Measurements from ENCODE around the gene POR. TPM values are rescaled to one million over a fixed set of nuclear protein-coding genes. Genes with fewer than 3 reads are reported as not detected.
A peak's percentile ranks its signal among the peaks of the same experiment; 100 is the strongest.
"Not testable (repeated sequence)": the region's sequence is repeated elsewhere in the genome, so short reads cannot be mapped to it uniquely, and the experiment has no call there.

The POR gene
- total RNA-seq, 5 donors from 2014 or later (not counting 1 experiment from before 2014, with no cell fraction given) = 41.1 to 83.3 (median 58.8) TPM

GRCh38 chr7:76020031-76020714 is 105.2 kb downstream of the POR start:
- no peaks in the 10 kb centered on the region for H3K27me3 ChIP-seq (replicated peaks in 1 of 2; ENCODE audit: control insufficient read depth in 2 of 2, extremely low read depth in 1 of 2, insufficient read depth in 2 of 2, low read length in 1 of 2)
- DNase-seq = peak; percentile 12 to 87 (median 61)
- H3K9me3 Mint-ChIP-seq = no peaks in the 10 kb centered on the region
- ChIA-PET CTCF (interaction anchor here (0.5 to 2.6 kb wide), 22 partner anchors 10 to 267 kb away, joined by 3 to 29 read pairs (median 4); no protein-coding TSS in a partner anchor), POLR2A (interaction anchor here in 1 of 2 donors (0.6 kb wide), 1 partner anchor 152 kb away, joined by 4 read pairs; no protein-coding TSS in a partner anchor)
- 48% methylated on average over 6 of the region's 6 CpGs for WGBS (ENCODE audit: insufficient coverage)
- H3K36me3 ChIP-seq (ENCODE audit: control insufficient read depth in 2 of 2, extremely low read depth in 1 of 2, insufficient read depth in 1 of 2, low read length in 1 of 2) = peaks cover 8 to 18% of the 10 kb centered on the region in 2 donors
- peak; percentile 50 to 65 (median 56) for ATAC-seq (replicated peaks in 1 of 4)
- no peak overlapping the region for H3K4me3 Mint-ChIP-seq
- H3K27ac Mint-ChIP-seq = no peak overlapping the region
- no peak overlapping the region for H3K4me3 ChIP-seq (ENCODE audit: control insufficient read depth in 1 of 2, extremely low read depth in 1 of 2, low read length in 1 of 2)
- H3K4me1 Mint-ChIP-seq = peaks cover 0 to 15% (median 11%) of the 10 kb centered on the region in 3 donors
- no peaks in the 10 kb centered on the region for H3K9me3 ChIP-seq
- peaks cover 4 to 11% of the 10 kb centered on the region in 2 experiments for H3K4me1 ChIP-seq (ENCODE audit: control insufficient read depth in 1 of 2, extremely low read depth in 1 of 2, insufficient read depth in 2 of 2, low read length in 2 of 2)
- H3K27me3 Mint-ChIP-seq = no peaks in the 10 kb centered on the region
- no peak overlapping the region for H3K27ac ChIP-seq (ENCODE audit: low read length)
- peaks cover 38% of the 10 kb centered on the region for H3K36me3 Mint-ChIP-seq

DNA sequence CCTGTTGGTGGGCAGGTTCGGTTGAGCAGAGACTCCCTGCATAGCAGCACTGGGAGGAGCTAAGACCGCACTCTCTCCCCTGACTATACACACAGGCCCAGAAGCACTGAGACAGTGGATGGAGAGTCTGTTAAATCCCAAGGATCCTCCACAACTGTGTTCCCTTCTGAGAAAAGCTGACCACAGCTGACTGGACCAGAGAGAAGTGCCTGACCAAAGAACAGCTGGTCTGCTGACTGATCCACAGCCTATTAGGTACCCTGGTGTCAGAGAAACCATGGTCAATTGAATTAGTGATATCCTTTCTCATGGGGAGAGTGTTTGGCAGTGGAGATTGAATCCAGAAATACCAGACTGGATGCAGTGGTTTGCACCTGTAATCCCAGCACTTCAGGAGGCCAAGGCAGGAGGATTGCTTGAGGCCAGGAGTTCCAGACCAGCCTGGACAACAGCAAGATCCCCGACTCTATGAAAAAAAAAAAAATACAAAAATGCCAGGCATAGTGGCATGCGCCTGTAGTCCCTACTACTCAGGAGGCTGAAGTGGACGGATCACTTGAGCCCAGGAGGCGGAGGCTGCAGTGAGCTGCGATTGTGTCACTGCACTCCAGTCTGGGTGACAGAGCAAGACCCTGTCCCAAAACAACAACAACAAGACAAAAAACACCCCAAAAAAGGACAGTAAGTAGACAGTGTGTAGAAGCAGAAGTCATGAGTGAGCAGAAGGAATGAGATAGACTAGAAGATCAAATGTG is 107.2 kb downstream of the POR start:
- Mint-ChIP-seq H3K9me3 (no peaks in the 10 kb centered on the region), H3K4me3 (no peak overlapping the region), H3K4me1 (peaks cover 0 to 15% (median 10%) of the 10 kb centered on the region in 3 donors), H3K27ac (no peak overlapping the region), H3K27me3 (no peaks in the 10 kb centered on the region), H3K36me3 (peaks cover 29% of the 10 kb centered on the region)
- peaks cover 10 to 18% of the 10 kb centered on the region in 2 donors for H3K36me3 ChIP-seq (ENCODE audit: control insufficient read depth in 2 of 2, extremely low read depth in 1 of 2, insufficient read depth in 1 of 2, low read length in 1 of 2)
- WGBS (ENCODE audit: insufficient coverage) = 100% methylated on average over 3 of the region's 7 CpGs
- peaks cover 4 to 11% of the 10 kb centered on the region in 2 experiments for H3K4me1 ChIP-seq (ENCODE audit: control insufficient read depth in 1 of 2, extremely low read depth in 1 of 2, insufficient read depth in 2 of 2, low read length in 2 of 2)
- H3K27ac ChIP-seq (ENCODE audit: low read length) = no peak overlapping the region
- H3K27me3 ChIP-seq (replicated peaks in 1 of 2; ENCODE audit: control insufficient read depth in 2 of 2, extremely low read depth in 1 of 2, insufficient read depth in 2 of 2, low read length in 1 of 2) = no peaks in the 10 kb centered on the region
- no peak overlapping the region for H3K4me3 ChIP-seq (ENCODE audit: control insufficient read depth in 1 of 2, extremely low read depth in 1 of 2, low read length in 1 of 2)
- no peak for DNase-seq
- H3K9me3 ChIP-seq = no peaks in the 10 kb centered on the region
- ChIA-PET POLR2A (interaction anchor here in 1 of 2 donors (0.6 kb wide), 1 partner anchor 244 kb away, joined by 12 read pairs; no protein-coding TSS in a partner anchor), CTCF (interaction anchor here in 1 of 2 donors (1.0 kb wide), 1 partner anchor 161 kb away, joined by 3 read pairs; no protein-coding TSS in a partner anchor)
- no peak for ATAC-seq (replicated peaks in 1 of 4)

DNA sequence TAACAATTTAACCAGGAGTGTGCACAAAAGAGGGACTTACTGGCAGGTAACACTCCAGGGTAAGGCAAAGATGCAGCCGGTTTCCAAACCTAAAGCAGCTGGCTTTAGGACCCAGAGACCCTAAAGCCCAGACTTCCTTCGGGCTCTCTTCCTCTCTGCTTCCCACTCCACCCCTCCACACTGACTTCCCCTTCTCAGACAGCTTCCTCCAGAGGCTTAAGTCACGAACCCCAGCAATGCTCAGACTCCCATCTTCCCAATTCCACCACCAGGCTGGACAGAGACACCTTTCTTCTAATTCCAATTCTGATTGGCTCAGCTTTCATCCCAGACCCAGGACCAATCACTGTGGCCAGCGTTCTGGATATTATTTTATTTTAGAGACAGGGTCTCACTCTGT is 108.0 kb downstream of the POR start:
- Mint-ChIP-seq H3K27ac (no peak overlapping the region), H3K27me3 (no peaks in the 10 kb centered on the region), H3K4me3 (no peak overlapping the region), H3K4me1 (peaks cover 0 to 15% (median 10%) of the 10 kb centered on the region in 3 donors), H3K36me3 (peaks cover 25% of the 10 kb centered on the region), H3K9me3 (no peaks in the 10 kb centered on the region)
- CTCF ChIA-PET = interaction anchor here in 1 of 2 donors (1.0 kb wide), 1 partner anchor 161 kb away, joined by 3 read pairs; no protein-coding TSS in a partner anchor
- no peak for DNase-seq
- no peak for ATAC-seq (replicated peaks in 1 of 4)
- POLR2A ChIA-PET = no interaction called here
- no peak overlapping the region for H3K27ac ChIP-seq (ENCODE audit: low read length)
- H3K36me3 ChIP-seq (ENCODE audit: control insufficient read depth in 2 of 2, extremely low read depth in 1 of 2, insufficient read depth in 1 of 2, low read length in 1 of 2) = peaks cover 10 to 18% of the 10 kb centered on the region in 2 donors
- H3K4me3 ChIP-seq (ENCODE audit: control insufficient read depth in 1 of 2, extremely low read depth in 1 of 2, low read length in 1 of 2) = no peak overlapping the region
- H3K9me3 ChIP-seq = no peaks in the 10 kb centered on the region
- peaks cover 4 to 11% of the 10 kb centered on the region in 2 experiments for H3K4me1 ChIP-seq (ENCODE audit: control insufficient read depth in 1 of 2, extremely low read depth in 1 of 2, insufficient read depth in 2 of 2, low read length in 2 of 2)
- WGBS (ENCODE audit: insufficient coverage) = 71% methylated on average over 3 of the region's 4 CpGs
- no peaks in the 10 kb centered on the region for H3K27me3 ChIP-seq (replicated peaks in 1 of 2; ENCODE audit: control insufficient read depth in 2 of 2, extremely low read depth in 1 of 2, insufficient read depth in 2 of 2, low read length in 1 of 2)

- CTCF ChIA-PET; H3K4me3 Mint-ChIP-seq; H3K27me3 ChIP-seq (replicated peaks in 1 of 2; ENCODE audit: control insufficient read depth in 2 of 2, extremely low read depth in 1 of 2, insufficient read depth in 2 of 2, low read length in 1 of 2); H3K4me1 ChIP-seq (ENCODE audit: control insufficient read depth in 1 of 2, extremely low read depth in 1 of 2, insufficient read depth in 2 of 2, low read length in 2 of 2); H3K9me3 Mint-ChIP-seq; POLR2A ChIA-PET; H3K27ac Mint-ChIP-seq; ATAC-seq (replicated peaks in 1 of 4); H3K9me3 ChIP-seq; H3K27me3 Mint-ChIP-seq; H3K4me1 Mint-ChIP-seq; H3K36me3 ChIP-seq (ENCODE audit: control insufficient read depth in 2 of 2, extremely low read depth in 1 of 2, insufficient read depth in 1 of 2, low read length in 1 of 2); H3K4me3 ChIP-seq (ENCODE audit: control insufficient read depth in 1 of 2, extremely low read depth in 1 of 2, low read length in 1 of 2); DNase-seq; H3K27ac ChIP-seq (ENCODE audit: low read length): not testable (repeated sequence)
- 92% methylated on average over 4 of the region's 7 CpGs for WGBS (ENCODE audit: insufficient coverage)
- peaks cover 15% of the 10 kb centered on the region for H3K36me3 Mint-ChIP-seq
These were observed 114.7 kb downstream of the POR start for GRCh38 chr7:76029682-76030081.

DNA sequence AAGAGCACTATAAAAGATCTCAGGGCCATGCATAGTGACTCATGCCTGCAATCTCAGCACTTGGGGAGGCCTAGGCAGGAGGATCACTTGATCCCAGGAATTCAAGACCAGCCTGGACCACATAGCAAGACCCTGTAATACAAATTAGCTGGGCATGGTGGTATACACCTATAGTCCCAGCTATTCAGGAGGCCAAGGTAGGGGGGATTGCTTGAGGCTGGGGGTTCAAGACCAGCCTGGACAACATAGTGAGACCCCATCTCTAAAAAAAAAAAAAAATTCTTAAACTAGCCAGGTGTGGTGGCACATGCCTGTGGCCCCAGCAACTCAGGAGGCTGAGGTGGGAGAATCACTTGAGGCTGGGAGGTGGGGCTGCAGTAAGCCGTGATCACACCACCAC is 117.0 kb downstream of the POR start:
- H3K27me3 ChIP-seq (replicated peaks in 1 of 2; ENCODE audit: control insufficient read depth in 2 of 2, extremely low read depth in 1 of 2, insufficient read depth in 2 of 2, low read length in 1 of 2) = no peaks in the 10 kb centered on the region
- H3K9me3 ChIP-seq = no peaks in the 10 kb centered on the region
- H3K9me3 Mint-ChIP-seq = no peaks in the 10 kb centered on the region
- ChIA-PET POLR2A (no interaction called here), CTCF (no interaction called here)
- no peak for ATAC-seq (replicated peaks in 1 of 4)
- H3K4me3 Mint-ChIP-seq = no peak overlapping the region
- no peak for DNase-seq
- peaks cover 11% of the 10 kb centered on the region for H3K36me3 Mint-ChIP-seq
- H3K4me1 ChIP-seq (ENCODE audit: control insufficient read depth in 1 of 2, extremely low read depth in 1 of 2, insufficient read depth in 2 of 2, low read length in 2 of 2) = no peaks in the 10 kb centered on the region
- no CpG with 5 or more reads among the region's 1 CpG for WGBS (ENCODE audit: insufficient coverage)
- no peak overlapping the region for H3K27ac Mint-ChIP-seq
- no peaks in the 10 kb centered on the region for H3K27me3 Mint-ChIP-seq
- H3K4me1 Mint-ChIP-seq = peaks cover 0 to 7% (median 6%) of the 10 kb centered on the region in 3 donors
- peaks cover 0 to 3% of the 10 kb centered on the region in 2 donors for H3K36me3 ChIP-seq (ENCODE audit: control insufficient read depth in 2 of 2, extremely low read depth in 1 of 2, insufficient read depth in 1 of 2, low read length in 1 of 2)
- H3K27ac ChIP-seq (ENCODE audit: low read length) = no peak overlapping the region
- H3K4me3 ChIP-seq (ENCODE audit: control insufficient read depth in 1 of 2, extremely low read depth in 1 of 2, low read length in 1 of 2) = no peak overlapping the region

Measured in T-cell (primary cell).